ENCODE results near the gene TCF12.

Gene TCF12

GRCh38 chr15:57280464-57280863, 362.0 kb downstream of the TCF12 start:
- DNase-seq = no peak

- no peak for DNase-seq
These were observed 362.9 kb downstream of the TCF12 start for GRCh38 chr15:57281321-57281720.

- DNase-seq = no peak
These were observed 364.2 kb downstream of the TCF12 start for GRCh38 chr15:57282686-57283085.

GRCh38 chr15:57283774-57284503, 365.5 kb downstream of the TCF12 start:
- no peak for DNase-seq

- no peak for DNase-seq
These were observed 366.1 kb downstream of the TCF12 start for GRCh38 chr15:57284535-57284934.

GRCh38 chr15:57285386-57285785, 366.9 kb downstream of the TCF12 start:
- no peak for DNase-seq

- DNase-seq = no peak
These were observed 368.1 kb downstream of the TCF12 start for GRCh38 chr15:57286446-57287122.

- no peak for DNase-seq
These were observed 368.7 kb downstream of the TCF12 start for GRCh38 chr15:57287123-57287521.

GRCh38 chr15:57288926-57289580, 370.6 kb downstream of the TCF12 start:
- no peak for DNase-seq

GRCh38 chr15:57290187-57290586, 371.7 kb downstream of the TCF12 start:
- no peak for DNase-seq

GRCh38 chr15:57290826-57291225, 372.4 kb downstream of the TCF12 start:
- no peak for DNase-seq

GRCh38 chr15:57296473-57297162, 378.2 kb downstream of the TCF12 start:
- DNase-seq = no peak

GRCh38 chr15:57297163-57297593, 378.7 kb downstream of the TCF12 start:
- no peak for DNase-seq

- DNase-seq = no peak
These were observed 379.2 kb downstream of the TCF12 start for GRCh38 chr15:57297630-57298029.

- DNase-seq = no peak
These were observed 379.8 kb downstream of the TCF12 start for GRCh38 chr15:57298204-57298603.

- DNase-seq = no peak
These were observed 380.6 kb downstream of the TCF12 start for GRCh38 chr15:57298843-57299550.

GRCh38 chr15:57301307-57301706, 382.9 kb downstream of the TCF12 start:
- no peak for DNase-seq

GRCh38 chr15:57302640-57303257, 384.3 kb downstream of the TCF12 start:
- DNase-seq = no peak

GRCh38 chr15:57305009-57305408, 386.6 kb downstream of the TCF12 start:
- no peak for DNase-seq

GRCh38 chr15:57306161-57306943, 387.9 kb downstream of the TCF12 start:
- DNase-seq = no peak

GRCh38 chr15:57306944-57307411, 388.5 kb downstream of the TCF12 start:
- no peak for DNase-seq
